Hematopoietic multipotent progenitor cell treated with erythropoietin and hydrocortisone succinate and interleukin-3 and kit ligand, for 15 days (in vitro differentiated cells): ENCODE data around the gene DIPK2B.

Experiments
- DNase-seq: peaks from one replicate; pipeline ENCODE4 v3.0.0-alpha.2; 2015; ENCODE audit warnings: low spot score

DIPK2B gene

GRCh38 chrX:45200741-45201234 is at the start of gene DIPK2B:
Gene DIPK2B, minus strand, starts transcription at chrX:45200876. Its CDS starts 50 bp downstream, at chrX:45200826.
- no peak for DNase-seq

GRCh38 chrX:45240301-45240700 is 39.6 kb upstream of the DIPK2B start:
- no peak for DNase-seq

GRCh38 chrX:45238489-45238888 is 37.8 kb upstream of the DIPK2B start:
- DNase-seq, result no peak

GRCh38 chrX:45233531-45233930 is 32.9 kb upstream of the DIPK2B start:
- DNase-seq, result no peak

GRCh38 chrX:45232139-45232538 is 31.5 kb upstream of the DIPK2B start:
- no peak for DNase-seq

GRCh38 chrX:45230410-45230809 is 29.7 kb upstream of the DIPK2B start:
- DNase-seq, result no peak

GRCh38 chrX:45229348-45229747 is 28.7 kb upstream of the DIPK2B start:
- no peak for DNase-seq

- DNase-seq, result no peak
Observed at GRCh38 chrX:45228126-45228525, 27.4 kb upstream of the DIPK2B start.

GRCh38 chrX:45208121-45208856 is 7.6 kb upstream of the DIPK2B start:
- DNase-seq, result no peak

- no peak for DNase-seq
Observed at GRCh38 chrX:45202171-45202570, 1.5 kb upstream of the DIPK2B start.

- DNase-seq, result no peak
Observed at GRCh38 chrX:45198706-45199105, 2.0 kb downstream of the DIPK2B start.

GRCh38 chrX:45198301-45198700 is 2.4 kb downstream of the DIPK2B start:
- no peak for DNase-seq

GRCh38 chrX:45196701-45197100 is 4.0 kb downstream of the DIPK2B start:
- DNase-seq, result no peak

GRCh38 chrX:45191820-45192409 is 8.8 kb downstream of the DIPK2B start:
- no peak for DNase-seq

GRCh38 chrX:45191383-45191782 is 9.3 kb downstream of the DIPK2B start:
- no peak for DNase-seq

- DNase-seq, result no peak
Observed at GRCh38 chrX:45187731-45188130, 12.9 kb downstream of the DIPK2B start.

GRCh38 chrX:45186643-45187026 is 14.0 kb downstream of the DIPK2B start:
- DNase-seq, result no peak

- DNase-seq, result no peak
Observed at GRCh38 chrX:45184211-45184610, 16.5 kb downstream of the DIPK2B start.

- no peak for DNase-seq
Observed at GRCh38 chrX:45172890-45173289, 27.8 kb downstream of the DIPK2B start.

- DNase-seq, result no peak
Observed at GRCh38 chrX:45166781-45167180, 33.9 kb downstream of the DIPK2B start.

GRCh38 chrX:45165726-45166125 is 35.0 kb downstream of the DIPK2B start:
- no peak for DNase-seq

- DNase-seq, result no peak
Observed at GRCh38 chrX:45164995-45165394, 35.7 kb downstream of the DIPK2B start.

- no peak for DNase-seq
Observed at GRCh38 chrX:45164021-45164621, 36.6 kb downstream of the DIPK2B start.
